B cell (primary cell): Measurements from ENCODE around the gene GATA5.

Experiments
- CTCF ChIP-seq: fragments of 200-600 bp; IDR thresholded peaks from one replicate; pipeline ENCODE4 v1.8.0; 2022; ENCODE audit warnings: antibody characterized with exemption, mild to moderate bottlenecking
- EZH2 ChIP-seq: IDR thresholded peaks from 2 replicates; pipeline ENCODE4 v1.6.1; 2012; ENCODE audit warnings: borderline replicate concordance, low read depth, mild to moderate bottlenecking, moderate library complexity, low read length; ENCODE audit not compliant: insufficient read depth, poor library complexity, severe bottlenecking

- TF ChIP-seq CTCF (no peak), EZH2 (no peak)
Observed at GRCh38 chr20:62444286-62444685, 31.5 kb downstream of the GATA5 start.
